Endothelial cell of umbilical vein (primary cell): ENCODE measurements around the gene FAM161A. TPM values are rescaled to one million over a fixed set of nuclear protein-coding genes. Genes with fewer than 3 reads are reported as not detected.
"Not testable (repeated sequence)": the region's sequence is repeated elsewhere in the genome, so short reads cannot be mapped to it uniquely, and the experiment has no call there.

Experiments
- BruUV-seq: library from RNA; stranded (reverse); fragments of 400-500 nt; replicated peaks from 2 replicates; lab custom pipeline; 2021; lab: Mats Ljungman, UMichigan
- CTCF ChIA-PET: fragments of 300-600, 350-600 bp; sonication (Branson Sonifier 250); formaldehyde crosslinking; loops from one replicate; lab custom pipeline; 2021; ENCODE audit warnings: antibody characterized with exemption, inconsistent platforms; lab: Charles Lee
- POLR2A ChIA-PET: fragments of 300-600, 350-600 bp; sonication (Branson Sonifier 250); formaldehyde crosslinking; loops from one replicate; lab custom pipeline; 2021; ENCODE audit warnings: antibody characterized with exemption, inconsistent platforms; lab: Charles Lee
- DNase-seq: peaks from one replicate; pipeline ENCODE4 v3.0.0-alpha.2; 2011; ENCODE audit warnings: low read depth, low spot score
- FAIRE-seq: peaks from 2 replicates; lab custom pipeline; 2011; peaks lifted over from hg19 to GRCh38; lab: Jason Lieb, UNC
- H2AFZ ChIP-seq: 2 replicates; pipeline ENCODE4 v1.6.0; 2012; ENCODE audit warnings: low read depth, low read length, control low read depth, inconsistent platforms
- H3K27ac ChIP-seq: 2 replicates; pipeline ENCODE4 v1.5.1; 2011; ENCODE audit warnings: low read depth, mild to moderate bottlenecking, control low read depth, low read length, moderate library complexity; ENCODE audit not compliant: insufficient read depth
- H3K27me3 ChIP-seq, 2 experiments: 2 replicates each; pipeline versions ENCODE4 v1.6.0 to v1.6.1; 2011; ENCODE audit warnings: low read length in 2 of 2, mixed read lengths in 1 of 2; ENCODE audit not compliant: control insufficient read depth in 2 of 2, insufficient read depth in 2 of 2
- H3K36me3 ChIP-seq, 2 experiments: 2 replicates in 1 of 2; 3 replicates in 1 of 2; pipeline ENCODE4 v1.5.1; 2011; ENCODE audit warnings: low read length in 2 of 2, mild to moderate bottlenecking in 1 of 2, moderate library complexity in 1 of 2; ENCODE audit not compliant: control insufficient read depth in 2 of 2, insufficient read depth in 2 of 2; ENCODE audit errors: extremely low read depth in 1 of 2
- H3K4me1 ChIP-seq: 3 replicates; pipeline ENCODE4 v1.5.1; 2011; ENCODE audit warnings: mild to moderate bottlenecking, low read length; ENCODE audit not compliant: control insufficient read depth, insufficient read depth; ENCODE audit errors: extremely low read depth
- H3K4me2 ChIP-seq: 2 replicates; pipeline ENCODE4 v1.6.1; 2011; ENCODE audit warnings: low read length, control low read depth, mixed read lengths; ENCODE audit not compliant: insufficient read depth
- H3K4me3 ChIP-seq, 3 experiments: fragments of 200-600 bp in 1 of 3; sonication (generic), shearing (Covaris generic) in 1 of 3; replicated peaks in 1 of 3; 2 replicates each; pipeline ENCODE4 v1.5.1; 2011 to 2016; ENCODE audit warnings: control low read depth in 3 of 3, low read length in 3 of 3, mild to moderate bottlenecking in 2 of 3, inconsistent platforms in 1 of 3, low read depth in 1 of 3, moderate library complexity in 1 of 3; ENCODE audit not compliant: insufficient read depth in 1 of 3
- H3K79me2 ChIP-seq: 2 replicates; pipeline ENCODE4 v1.6.0; 2012; ENCODE audit warnings: low read length, inconsistent platforms; ENCODE audit not compliant: control insufficient read depth, insufficient read depth
- H3K9ac ChIP-seq: replicated peaks from 2 replicates; pipeline ENCODE3; 2011; ENCODE audit warnings: low read length, control low read depth; ENCODE audit not compliant: insufficient read depth; ENCODE audit errors: extremely low read depth
- H3K9me1 ChIP-seq: replicated peaks from 3 replicates; pipeline ENCODE4 v1.6.0; 2011; ENCODE audit warnings: mild to moderate bottlenecking, low read length; ENCODE audit not compliant: control insufficient read depth, insufficient read depth; ENCODE audit errors: extremely low read depth
- H3K9me3 ChIP-seq: replicated peaks from 2 replicates; pipeline ENCODE4 v1.5.1; 2012; ENCODE audit warnings: low read length, inconsistent platforms; ENCODE audit not compliant: control insufficient read depth, insufficient read depth
- H4K20me1 ChIP-seq: replicated peaks from 2 replicates; pipeline ENCODE3; 2011; ENCODE audit warnings: mild to moderate bottlenecking, low read length; ENCODE audit not compliant: control insufficient read depth, insufficient read depth; ENCODE audit errors: extremely low read depth
- CTCF ChIP-seq, 2 donors: IDR thresholded peaks; 1 replicate in 1 of 2; 2 replicates in 1 of 2; pipeline ENCODE4 v1.5.1; 2011; ENCODE audit warnings: low read length in 2 of 2, mild to moderate bottlenecking in 2 of 2, moderate library complexity in 2 of 2, control low read depth in 1 of 2, inconsistent platforms in 1 of 2, low read depth in 1 of 2; ENCODE audit not compliant: insufficient read depth in 1 of 2; ENCODE audit errors: extremely low read depth in 1 of 2
- EZH2 ChIP-seq: IDR thresholded peaks from 2 replicates; pipeline ENCODE4 v1.6.1; 2012; ENCODE audit warnings: borderline replicate concordance, low read depth, mild to moderate bottlenecking, moderate library complexity, low read length, inconsistent platforms; ENCODE audit not compliant: severe bottlenecking
- FOS ChIP-seq: IDR thresholded peaks from 2 replicates; pipeline ENCODE4 v1.6.1; 2011; ENCODE audit warnings: mild to moderate bottlenecking, low read length, moderate library complexity, borderline replicate concordance; ENCODE audit not compliant: insufficient read depth
- GATA2 ChIP-seq: IDR thresholded peaks from 2 replicates; pipeline ENCODE4 v1.7.0; 2011; ENCODE audit warnings: low read depth, mild to moderate bottlenecking, moderate library complexity, mixed read lengths, low read length; ENCODE audit not compliant: insufficient read length, insufficient read depth
- JUN ChIP-seq: IDR thresholded peaks from 2 replicates; pipeline ENCODE4 v1.6.1; 2011; ENCODE audit warnings: borderline replicate concordance, low read depth; ENCODE audit not compliant: insufficient read length, insufficient read depth
- MAX ChIP-seq: IDR thresholded peaks from 2 replicates; pipeline ENCODE4 v1.6.1; 2011; ENCODE audit not compliant: insufficient read depth, insufficient read length
- MYC ChIP-seq: IDR thresholded peaks from one replicate; pipeline ENCODE4 v1.6.1; 2011; ENCODE audit warnings: mild to moderate bottlenecking, low read depth, low read length
- POLR2A ChIP-seq: IDR thresholded peaks from 2 replicates; pipeline ENCODE4 v1.6.1; 2012; ENCODE audit warnings: low read depth, mild to moderate bottlenecking, control low read depth, low read length
- POLR2AphosphoS5 ChIP-seq: IDR thresholded peaks from 2 replicates; pipeline ENCODE4 v1.6.1; 2012; ENCODE audit warnings: low read depth, mild to moderate bottlenecking, control low read depth, low read length, moderate library complexity; ENCODE audit not compliant: insufficient read depth
- dilution Hi-C: fragments of 300-500 bp; cut with MboI; formaldehyde crosslinking; loops from one replicate; pipeline ENCODE4 v1.15.0; 2019; ENCODE audit warnings: low sequenced_read_pairs; ENCODE audit not compliant: extremely low pct_ligation_motif_present
- intact Hi-C: fragments of 100-400 bp; cut with micrococcal nuclease; formaldehyde crosslinking; loops from one replicate; pipeline ENCODE4 v1.10.0; 2022
- polyA plus RNA-seq, 4 experiments: library from polyadenylated mRNA; depleted of rRNA in 3 of 4; stranded (reverse) in 3 of 4; unstranded in 1 of 4; fragments of >200 nt; gene quantifications; 2 replicates each; pipeline versions ENCODE4 v1.2.1 to v1.2.3, GENCODE V29; 2011 to 2012; ENCODE audit warnings: missing spikeins in 1 of 4
- total RNA-seq: library from RNA; stranded (reverse); gene quantifications from 2 replicates; pipeline ENCODE4 v1.2.3, GENCODE V29; 2021

Gene FAM161A
- total and polyA plus RNA-seq, 2 donors (not counting 3 experiments of a cell fraction or from before 2014, with no cell fraction given), result 0.81 to 6.1 TPM

- H3K9ac ChIP-seq, CTCF ChIA-PET, H3K36me3 ChIP-seq, H3K27me3 ChIP-seq, H3K4me1 ChIP-seq, dilution Hi-C loops, DNase-seq, H3K79me2 ChIP-seq, H4K20me1 ChIP-seq, H3K27ac ChIP-seq, H2AFZ ChIP-seq, H3K9me1 ChIP-seq, H3K4me3 ChIP-seq, BruUV-seq, H3K4me2 ChIP-seq, FAIRE-seq, H3K9me3 ChIP-seq: not testable (repeated sequence)
- intact Hi-C loops, result loop anchor here (10.0 kb wide), 1 partner anchor 156 kb away; no protein-coding TSS in a partner anchor
- POLR2A ChIA-PET, result interaction anchor here (0.6 kb wide), 1 partner anchor 103 kb away, joined by 3 read pairs; no protein-coding TSS in a partner anchor
These were observed 2.6 kb downstream of the FAM161A start for GRCh38 chr2:61851270-61851669.

GRCh38 chr2:61845320-61845719, 8.5 kb downstream of the FAM161A start:
- Histone ChIP-seq H3K36me3 (no peaks in the 10 kb centered on the region), H2AFZ (no peak overlapping the region), H3K79me2 (no peaks in the 10 kb centered on the region), H3K9ac (no peak overlapping the region), H3K4me1 (no peaks in the 10 kb centered on the region), H3K27ac (no peak overlapping the region), H3K27me3 (no peaks in the 10 kb centered on the region), H3K9me3 (no peaks in the 10 kb centered on the region), H3K9me1 (no peaks in the 10 kb centered on the region), H3K4me2 (no peak overlapping the region), H4K20me1 (no peaks in the 10 kb centered on the region), H3K4me3 (no peak overlapping the region)
- POLR2A ChIA-PET, result no interaction called here
- no peak for FAIRE-seq
- BruUV-seq, result no TSS peak
- no peak for TF ChIP-seq EZH2
- no peak for TF ChIP-seq GATA2
- no peak for TF ChIP-seq JUN
- TF ChIP-seq POLR2A, result no peak
- TF ChIP-seq POLR2AphosphoS5, result no peak
- TF ChIP-seq FOS, result no peak
- no peak for TF ChIP-seq MYC
- TF ChIP-seq MAX, result no peak
- TF ChIP-seq CTCF (IDR thresholded peaks at IDR 0.05; ENCODE audit: extremely low read depth in 1 of 2, insufficient read depth in 1 of 2, low read depth in 1 of 2, low read length in 2 of 2), result no peak
- CTCF ChIA-PET, result interaction anchor here (1.3 to 1.6 kb wide), 2 partner anchors 7 to 12 kb away, joined by 3 to 4 read pairs; no protein-coding TSS in a partner anchor
- dilution Hi-C loops, result no loop called here
- no peak for DNase-seq
- intact Hi-C loops, result no loop called here
